ENCODE data around the gene ADAP1.

The ADAP1 gene

DNA sequence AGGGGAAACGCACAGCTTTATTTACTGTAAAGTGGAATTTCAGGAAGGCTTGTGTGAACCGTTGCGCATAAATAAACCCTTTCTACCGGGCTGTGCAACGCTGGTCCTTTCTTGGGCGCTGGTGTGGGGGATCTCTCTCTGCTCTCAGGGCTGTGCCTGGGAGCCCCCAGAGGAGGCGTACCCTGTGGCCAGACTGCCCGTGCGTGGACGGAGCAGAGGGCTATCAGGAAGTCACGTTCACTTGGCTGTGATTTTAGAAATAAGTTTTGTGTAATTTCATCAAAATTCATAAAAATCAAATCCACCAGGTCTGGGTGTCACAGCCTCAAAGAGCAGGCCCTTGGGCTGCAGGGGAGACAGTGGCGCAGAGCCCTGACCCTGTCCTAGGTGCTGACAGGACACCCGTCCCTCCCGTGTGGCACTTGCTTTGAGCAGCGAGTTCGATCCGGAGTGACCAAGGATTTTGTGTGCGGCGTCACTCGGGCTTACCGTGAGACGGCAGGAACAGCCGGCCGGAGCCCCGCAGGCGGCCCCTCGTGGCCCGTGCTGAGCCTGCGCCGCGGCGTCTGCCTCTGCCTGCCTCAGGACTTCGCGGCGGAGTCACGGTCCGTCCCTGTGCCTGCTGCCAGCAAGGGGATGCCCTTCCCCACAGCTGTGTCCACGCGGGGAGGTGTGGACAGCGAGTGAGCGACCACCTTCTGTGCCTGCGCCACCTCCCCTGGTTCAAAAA is 58.0 kb downstream of the ADAP1 start:
- ATAC-seq (ENCODE audit: insufficient read depth, low read depth) = no peak
- Histone ChIP-seq H3K36me3 (ENCODE audit: insufficient read depth, low read length) (peaks cover 65% of the 10 kb centered on the region), H3K4me1 (ENCODE audit: insufficient read depth, low read length) (no peaks in the 10 kb centered on the region)

DNA sequence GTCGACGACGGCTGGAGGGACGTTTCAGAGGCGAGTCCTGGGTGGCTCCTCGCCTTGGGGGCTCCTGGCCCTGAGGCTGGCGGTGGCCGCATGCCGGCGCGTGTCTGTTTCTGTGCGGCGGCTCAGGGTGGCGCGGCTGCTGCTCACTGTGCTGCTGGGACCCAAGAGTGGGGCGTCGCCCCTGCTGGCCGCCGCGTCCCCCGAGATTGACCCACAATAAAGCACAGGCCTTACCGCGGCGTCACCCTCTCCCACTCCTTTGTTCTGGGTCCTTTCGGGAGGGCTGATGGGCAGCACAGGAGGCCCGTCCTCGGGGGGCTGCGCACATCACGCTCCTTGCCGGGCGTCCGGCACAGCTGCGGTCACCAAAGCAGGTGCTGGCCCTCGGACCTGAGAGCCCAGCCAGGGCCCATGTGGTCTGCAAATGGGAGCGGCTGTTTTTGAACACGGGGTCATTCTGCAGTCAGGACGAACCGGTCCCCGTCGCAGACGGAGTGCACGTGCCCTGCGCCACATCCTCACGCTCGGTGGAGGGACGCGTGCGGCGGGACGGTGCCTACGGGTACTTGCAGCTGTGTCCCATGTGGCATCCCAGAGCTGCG is 58.9 kb downstream of the ADAP1 start:
- H3K27me3 ChIP-seq (ENCODE audit: insufficient read depth, low read length, poor library complexity) = no peaks in the 10 kb centered on the region
- H3K9ac ChIP-seq (ENCODE audit: low read depth, low read length) = no peak overlapping the region
- no peaks in the 10 kb centered on the region for H3K4me1 ChIP-seq (ENCODE audit: insufficient read depth, low read length)
- H3K27ac ChIP-seq (ENCODE audit: low read length) = no peak overlapping the region
- H3K4me3 ChIP-seq (ENCODE audit: low read depth in 1 of 2, low read length in 2 of 2) = no peak overlapping the region
- H3K36me3 ChIP-seq (ENCODE audit: insufficient read depth, low read length) = peaks cover 75% of the 10 kb centered on the region
- no peaks in the 10 kb centered on the region for H3K9me3 ChIP-seq (ENCODE audit: insufficient read depth, low read length, severe bottlenecking)
- H4K20me1 ChIP-seq (ENCODE audit: insufficient read depth, low read length) = peaks cover 57% of the 10 kb centered on the region
- no peak for TF ChIP-seq EZH2 (IDR thresholded peaks at IDR 0.05; ENCODE audit: borderline replicate concordance, low read depth, low read length, severe bottlenecking)
- TF ChIP-seq, protein P1, sequence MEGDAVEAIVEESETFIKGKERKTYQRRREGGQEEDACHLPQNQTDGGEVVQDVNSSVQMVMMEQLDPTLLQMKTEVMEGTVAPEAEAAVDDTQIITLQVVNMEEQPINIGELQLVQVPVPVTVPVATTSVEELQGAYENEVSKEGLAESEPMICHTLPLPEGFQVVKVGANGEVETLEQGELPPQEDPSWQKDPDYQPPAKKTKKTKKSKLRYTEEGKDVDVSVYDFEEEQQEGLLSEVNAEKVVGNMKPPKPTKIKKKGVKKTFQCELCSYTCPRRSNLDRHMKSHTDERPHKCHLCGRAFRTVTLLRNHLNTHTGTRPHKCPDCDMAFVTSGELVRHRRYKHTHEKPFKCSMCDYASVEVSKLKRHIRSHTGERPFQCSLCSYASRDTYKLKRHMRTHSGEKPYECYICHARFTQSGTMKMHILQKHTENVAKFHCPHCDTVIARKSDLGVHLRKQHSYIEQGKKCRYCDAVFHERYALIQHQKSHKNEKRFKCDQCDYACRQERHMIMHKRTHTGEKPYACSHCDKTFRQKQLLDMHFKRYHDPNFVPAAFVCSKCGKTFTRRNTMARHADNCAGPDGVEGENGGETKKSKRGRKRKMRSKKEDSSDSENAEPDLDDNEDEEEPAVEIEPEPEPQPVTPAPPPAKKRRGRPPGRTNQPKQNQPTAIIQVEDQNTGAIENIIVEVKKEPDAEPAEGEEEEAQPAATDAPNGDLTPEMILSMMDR (IDR thresholded peaks at IDR 0.05; ENCODE audit: borderline replicate concordance, extremely low read depth, low read length, poor library complexity, severe bottlenecking) = no peak
- H3K4me2 ChIP-seq (ENCODE audit: insufficient read depth, low read length) = no peak overlapping the region
- DNase-seq (no peak), ATAC-seq (ENCODE audit: insufficient read depth, low read depth) (no peak)
- H2AFZ ChIP-seq (ENCODE audit: low read depth, low read length) = no peak overlapping the region
- 0 out of 2 replicates have a peak, but pooled peaks cover 2% of the 10 kb centered on the region for H3K79me2 ChIP-seq (ENCODE audit: insufficient read depth, low read length)

More for the DNA sequence above, 58.0 kb downstream of the ADAP1 start:
- Histone ChIP-seq H3K4me2 (ENCODE audit: insufficient read depth, low read length) (no peak overlapping the region), H3K27ac (ENCODE audit: low read length) (no peak overlapping the region), H4K20me1 (ENCODE audit: insufficient read depth, low read length) (peaks cover 53% of the 10 kb centered on the region), H3K9ac (ENCODE audit: low read depth, low read length) (no peak overlapping the region), H3K27me3 (ENCODE audit: insufficient read depth, low read length, poor library complexity) (no peaks in the 10 kb centered on the region), H2AFZ (ENCODE audit: low read depth, low read length) (no peak overlapping the region), H3K9me3 (ENCODE audit: insufficient read depth, low read length, severe bottlenecking) (no peaks in the 10 kb centered on the region), H3K4me3 (ENCODE audit: low read depth in 1 of 2, low read length in 2 of 2) (no peak overlapping the region), H3K79me2 (ENCODE audit: insufficient read depth, low read length) (no peaks in the 10 kb centered on the region)
- no peak for DNase-seq
- no peak for TF ChIP-seq EZH2 (IDR thresholded peaks at IDR 0.05; ENCODE audit: borderline replicate concordance, low read depth, low read length, severe bottlenecking)
- TF ChIP-seq, protein P1 (IDR thresholded peaks at IDR 0.05; ENCODE audit: borderline replicate concordance, extremely low read depth, low read length, poor library complexity, severe bottlenecking) = no peak

DNA sequence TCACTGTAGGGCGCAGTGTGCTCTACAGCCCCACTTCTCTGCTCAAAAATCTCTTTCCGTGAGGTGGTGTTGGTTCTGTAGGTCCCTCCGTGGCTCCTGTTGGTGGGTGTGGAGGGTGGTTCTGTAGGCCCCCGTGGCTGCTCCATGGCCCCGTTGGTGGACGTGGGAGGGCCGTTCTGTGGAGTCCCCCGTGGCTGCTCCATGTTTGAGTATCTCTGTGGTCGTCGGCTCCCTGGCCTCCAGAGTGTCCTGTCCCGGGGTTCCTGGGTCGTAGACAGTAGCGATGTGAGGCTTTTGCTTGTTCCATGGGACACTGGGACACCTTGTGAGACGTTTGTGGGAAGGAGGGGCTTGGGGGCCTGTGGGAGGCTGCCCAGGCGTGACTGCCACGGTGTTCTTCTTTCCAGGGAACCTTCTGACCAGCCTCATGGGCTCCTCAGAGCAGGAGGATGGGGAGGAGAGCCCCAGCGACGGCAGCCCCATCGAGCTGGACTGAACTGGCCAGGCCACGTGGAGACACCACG is 59.5 kb downstream of the ADAP1 start:
- H3K4me1 ChIP-seq (ENCODE audit: insufficient read depth, low read length) = no peaks in the 10 kb centered on the region
- H3K9me3 ChIP-seq (ENCODE audit: insufficient read depth, low read length, severe bottlenecking) = no peaks in the 10 kb centered on the region
- no peak overlapping the region for H3K27ac ChIP-seq (ENCODE audit: low read length)
- H4K20me1 ChIP-seq (ENCODE audit: insufficient read depth, low read length) = peaks cover 59% of the 10 kb centered on the region
- no peak overlapping the region for H3K4me2 ChIP-seq (ENCODE audit: insufficient read depth, low read length)
- H3K27me3 ChIP-seq (ENCODE audit: insufficient read depth, low read length, poor library complexity) = no peaks in the 10 kb centered on the region
- H3K36me3 ChIP-seq (ENCODE audit: insufficient read depth, low read length) = peaks cover 78% of the 10 kb centered on the region
- 0 out of 2 replicates have a peak, but pooled peaks cover 2% of the 10 kb centered on the region for H3K79me2 ChIP-seq (ENCODE audit: insufficient read depth, low read length)
- H2AFZ ChIP-seq (ENCODE audit: low read depth, low read length) = no peak overlapping the region
- ATAC-seq (ENCODE audit: insufficient read depth, low read depth) (no peak), DNase-seq (no peak)
- no peak overlapping the region for H3K4me3 ChIP-seq (ENCODE audit: low read depth in 1 of 2, low read length in 2 of 2)
- no peak overlapping the region for H3K9ac ChIP-seq (ENCODE audit: low read depth, low read length)
- TF ChIP-seq, protein P1 (IDR thresholded peaks at IDR 0.05; ENCODE audit: borderline replicate concordance, extremely low read depth, low read length, poor library complexity, severe bottlenecking) = no peak
- TF ChIP-seq EZH2 (IDR thresholded peaks at IDR 0.05; ENCODE audit: borderline replicate concordance, low read depth, low read length, severe bottlenecking) = no peak

Data from DND-41 (cell line).